SW480 (cell line): ENCODE measurements around the gene FBXW7.

ENCODE experiments used
- DNase-seq: peaks from one replicate; pipeline ENCODE4 v3.0.0-alpha.2; 2016; ENCODE audit warnings: low spot score

FBXW7 gene

GRCh38 chr4:152510349-152511147, 25.3 kb downstream of the FBXW7 start:
- DNase-seq: no peak

DNA sequence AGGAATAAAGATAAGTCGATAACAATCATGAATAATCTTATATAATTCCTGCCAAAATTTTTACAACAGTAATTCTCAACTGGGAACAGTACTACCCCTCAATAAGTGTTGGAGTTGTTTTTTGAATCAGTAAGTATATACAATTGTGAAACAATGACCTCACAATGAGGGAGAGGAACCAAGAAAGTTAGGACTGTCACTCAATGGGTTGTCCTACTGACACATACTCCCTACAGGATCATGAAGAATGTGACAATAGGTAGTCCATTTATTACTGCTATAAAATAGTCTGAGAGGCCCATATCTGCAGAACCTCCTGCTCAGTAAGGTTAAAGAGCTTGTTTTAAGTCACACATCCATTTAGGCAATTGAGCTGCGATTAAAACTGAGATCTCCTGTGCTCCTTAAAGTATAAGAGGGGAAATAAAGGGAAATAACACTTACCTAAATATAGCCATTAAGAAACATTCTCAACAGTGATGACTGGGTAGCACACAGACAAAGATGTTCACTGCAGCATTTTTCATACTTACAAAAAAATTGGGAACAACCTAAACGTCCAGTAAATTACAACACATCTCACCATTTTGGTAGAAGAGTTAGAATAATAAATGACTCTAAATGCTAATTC, 26.2 kb downstream of the FBXW7 start:
- DNase-seq: no peak

- no peak for DNase-seq
Observed at GRCh38 chr4:152508818-152509217, 27.1 kb downstream of the FBXW7 start.

DNA sequence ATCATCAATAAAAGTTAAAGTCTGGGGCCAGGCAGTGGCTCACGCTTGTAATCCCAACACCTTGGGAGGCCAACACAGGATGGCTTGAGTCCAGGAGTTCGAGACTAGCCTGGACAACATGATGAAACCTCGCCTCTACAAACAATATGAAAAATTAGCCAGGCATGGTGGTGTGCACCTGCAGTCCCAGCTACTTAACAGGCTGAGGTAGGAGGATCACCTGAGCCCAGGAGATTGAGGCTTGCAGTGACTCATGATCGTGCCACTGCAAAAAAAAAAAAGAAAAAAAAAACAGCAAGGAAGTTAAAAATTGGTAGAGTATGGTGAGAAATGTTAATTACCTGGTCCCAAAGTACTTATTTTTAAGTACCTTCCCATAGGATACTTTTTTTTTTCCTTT, 27.5 kb downstream of the FBXW7 start:
- no peak for DNase-seq

- no peak for DNase-seq
Observed at GRCh38 chr4:152503653-152504290, 32.1 kb downstream of the FBXW7 start.

- no peak for DNase-seq
Observed at GRCh38 chr4:152501846-152502536, 33.9 kb downstream of the FBXW7 start.

GRCh38 chr4:152500800-152501434, 35.0 kb downstream of the FBXW7 start:
- peak; percentile 64 for DNase-seq

GRCh38 chr4:152500275-152500674, 35.6 kb downstream of the FBXW7 start:
- no peak for DNase-seq

DNA sequence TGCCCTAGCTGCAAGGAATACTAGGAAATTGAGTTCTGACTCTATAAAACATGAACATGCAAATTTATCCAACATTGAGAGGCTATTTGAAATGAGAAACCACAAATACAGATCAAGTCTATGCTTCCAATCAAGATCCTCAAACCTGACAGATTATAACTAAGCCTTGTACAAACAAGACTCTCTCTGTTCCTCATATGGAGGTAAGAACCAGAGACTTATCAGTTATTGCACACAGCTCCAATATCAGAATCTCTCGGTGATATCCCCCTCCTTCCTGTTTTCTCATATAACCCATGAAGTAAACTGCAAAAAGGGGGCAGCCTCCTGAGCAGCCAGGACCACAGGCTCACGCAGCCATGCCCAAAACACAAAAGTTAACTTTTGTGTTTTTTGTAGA, 36.5 kb downstream of the FBXW7 start:
- no peak for DNase-seq

- no peak for DNase-seq
Observed at GRCh38 chr4:152494020-152494419, 41.9 kb downstream of the FBXW7 start.

- DNase-seq: no peak
Observed at GRCh38 chr4:152488246-152488645, 47.6 kb downstream of the FBXW7 start.

GRCh38 chr4:152486429-152487389, 49.2 kb downstream of the FBXW7 start:
- no peak for DNase-seq

DNA sequence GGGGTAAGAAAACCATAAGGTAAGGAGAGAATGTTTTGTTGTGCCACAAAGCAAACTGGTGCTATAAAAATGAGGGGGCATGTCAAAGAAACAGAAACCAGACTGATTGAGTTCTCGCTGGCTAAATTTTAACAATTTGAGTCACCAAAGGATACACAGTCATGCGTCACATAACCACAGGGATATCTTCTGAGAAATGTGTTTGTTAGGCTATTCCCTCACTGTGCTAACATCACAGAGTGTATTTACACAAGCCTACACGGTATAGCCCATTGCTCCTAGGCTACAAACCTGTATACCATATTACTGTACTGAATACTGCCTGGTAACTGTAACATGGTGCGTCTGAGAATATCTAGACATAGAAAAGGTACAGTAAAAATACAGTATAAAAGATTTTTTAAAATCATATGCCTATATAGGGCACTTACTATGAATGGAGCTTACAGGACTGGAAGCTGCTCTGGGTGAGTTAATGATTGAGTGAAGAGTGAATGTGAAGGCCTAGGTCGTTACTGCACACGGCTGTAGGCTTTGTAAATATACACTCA, 50.1 kb downstream of the FBXW7 start:
- DNase-seq: peak; percentile 64

GRCh38 chr4:152482211-152482610, 53.7 kb downstream of the FBXW7 start:
- DNase-seq: no peak

DNA sequence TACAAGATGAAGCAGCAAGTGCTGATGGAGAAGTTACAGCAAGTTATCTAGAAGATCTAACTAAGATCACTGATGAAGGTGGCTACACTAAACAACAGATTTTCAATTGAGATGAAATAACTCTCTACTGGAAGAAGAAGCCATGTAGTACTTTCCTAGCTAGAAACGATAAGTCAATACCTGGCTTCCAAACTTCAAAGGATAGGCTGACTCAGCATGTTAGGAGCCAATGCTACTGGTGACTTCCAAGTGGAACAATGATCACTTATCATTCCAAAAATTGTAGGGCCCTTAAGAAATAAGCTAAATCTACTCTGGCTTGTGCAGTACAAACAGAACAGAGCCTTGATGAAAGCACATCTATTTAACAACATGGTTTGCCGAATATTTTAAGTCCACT, 55.0 kb downstream of the FBXW7 start:
- no peak for DNase-seq

- no peak for DNase-seq
Observed at GRCh38 chr4:152480326-152480725, 55.6 kb downstream of the FBXW7 start.

DNA sequence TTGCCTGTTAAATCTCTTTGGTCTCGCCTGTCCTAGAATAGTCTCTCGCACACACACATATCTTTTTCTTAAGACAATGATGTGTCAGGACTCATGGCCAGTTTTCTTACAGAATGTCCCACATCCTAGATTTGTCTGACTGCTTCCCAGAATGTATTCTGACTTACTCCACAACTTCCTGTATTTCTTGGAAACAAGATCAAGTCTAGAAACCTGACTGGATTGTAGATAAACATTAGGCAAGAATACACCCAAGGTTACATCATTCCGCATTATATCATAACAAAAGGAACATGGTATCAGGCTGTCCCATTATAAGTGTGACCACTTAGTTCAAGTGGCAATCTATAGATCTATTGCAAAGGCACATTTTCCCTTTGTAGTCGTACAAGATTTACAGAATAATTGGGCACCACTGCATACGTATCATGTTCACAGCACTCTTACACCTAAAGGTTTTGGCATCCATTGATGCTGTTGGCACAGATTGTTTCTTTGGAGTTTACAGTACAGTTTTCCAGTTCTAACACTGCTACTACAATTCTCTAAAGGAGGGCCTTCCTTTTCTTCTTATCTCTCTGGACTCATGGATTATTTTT, 56.4 kb downstream of the FBXW7 start:
- no peak for DNase-seq

DNA sequence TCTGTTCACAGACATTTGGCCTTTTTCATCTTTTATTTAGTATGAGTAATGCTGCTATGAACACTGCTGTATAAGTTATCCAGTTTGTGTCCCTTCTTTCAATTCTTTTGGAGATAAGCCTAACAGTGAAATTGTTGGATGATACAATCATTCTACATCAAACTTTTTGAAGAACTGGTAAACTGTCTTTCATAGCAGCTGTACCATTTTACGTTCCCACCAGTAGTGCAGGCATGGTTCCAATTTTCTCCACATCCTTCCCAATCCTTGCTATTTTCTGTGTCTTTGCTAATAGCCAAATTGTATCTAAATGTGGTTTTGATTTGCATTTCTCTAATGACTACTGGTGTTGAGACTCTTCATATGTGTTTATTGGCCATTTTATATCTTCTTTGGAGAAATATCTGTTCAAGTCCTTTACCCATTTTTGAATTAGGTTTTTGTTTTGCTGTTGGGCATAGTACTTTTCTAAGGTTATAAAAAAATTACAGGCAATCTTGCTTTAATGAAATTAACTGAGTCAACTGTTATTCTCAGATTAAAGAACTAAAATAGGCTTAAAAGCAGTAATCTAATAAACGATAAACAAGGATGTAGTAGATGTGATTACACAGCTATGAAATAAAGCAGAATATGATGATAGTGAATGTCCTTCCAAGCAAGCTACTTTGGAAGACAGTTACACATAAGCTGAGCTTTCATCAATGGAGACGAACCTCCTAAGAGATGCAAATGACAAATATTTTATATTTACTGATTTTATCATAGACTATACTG, 57.2 kb downstream of the FBXW7 start:
- no peak for DNase-seq

- DNase-seq: no peak
Observed at GRCh38 chr4:152476796-152477195, 59.1 kb downstream of the FBXW7 start.
